ENCODE measurements around the gene ARFGAP2. TPM values are rescaled to one million over a fixed set of nuclear protein-coding genes. Genes with fewer than 3 reads are reported as not detected.

Gene ARFGAP2
- total and polyA plus RNA-seq, 3 donors from 2014 or later = 82.4 to 178 (median 167) TPM

GRCh38 chr11:47143322-47143721 lies 33.4 kb downstream of the ARFGAP2 start:
- no peaks in the 10 kb centered on the region for H3K9me3 ChIP-seq
- no peaks in the 10 kb centered on the region for H3K36me3 ChIP-seq (ENCODE audit: low read depth, missing control alignments)
- H3K27me3 ChIP-seq = no peaks in the 10 kb centered on the region
- no peak overlapping the region for H3K27ac ChIP-seq
- no peak for DNase-seq
- no peak overlapping the region for H3K4me3 ChIP-seq
- TF ChIP-seq CTCF (IDR thresholded peaks at IDR 0.05) (no peak), POLR2A (IDR thresholded peaks at IDR 0.05) (no peak)
- peaks cover 4% of the 10 kb centered on the region for H3K4me1 ChIP-seq
- intact Hi-C loops (cut with DNase I; ENCODE audit: low total_unique reads) = no loop called here
- WGBS, 2 donors = 31 to 34% methylated on average over 2 to 3 of the region's 3 CpGs

GRCh38 chr11:47139878-47140277 lies 36.8 kb downstream of the ARFGAP2 start:
- WGBS, 2 donors = 84 to 91% methylated on average over 4 of the region's 4 CpGs
- H3K4me1 ChIP-seq = peaks cover 4% of the 10 kb centered on the region
- H3K36me3 ChIP-seq (ENCODE audit: low read depth, missing control alignments) = no peaks in the 10 kb centered on the region
- intact Hi-C loops (cut with DNase I; ENCODE audit: low total_unique reads) = no loop called here
- H3K27ac ChIP-seq = no peak overlapping the region
- H3K4me3 ChIP-seq = no peak overlapping the region
- no peaks in the 10 kb centered on the region for H3K27me3 ChIP-seq
- no peak for DNase-seq
- TF ChIP-seq CTCF (IDR thresholded peaks at IDR 0.05) (no peak), POLR2A (IDR thresholded peaks at IDR 0.05) (no peak)
- no peaks in the 10 kb centered on the region for H3K9me3 ChIP-seq

GRCh38 chr11:47137476-47137875 lies 39.2 kb downstream of the ARFGAP2 start:
- no peaks in the 10 kb centered on the region for H3K4me1 ChIP-seq
- WGBS, 2 donors = 94 to 100% methylated on average over 2 of the region's 2 CpGs
- no peak overlapping the region for H3K27ac ChIP-seq
- H3K36me3 ChIP-seq (ENCODE audit: low read depth, missing control alignments) = no peaks in the 10 kb centered on the region
- DNase-seq = no peak
- H3K27me3 ChIP-seq = no peaks in the 10 kb centered on the region
- no peaks in the 10 kb centered on the region for H3K9me3 ChIP-seq
- intact Hi-C loops (cut with DNase I; ENCODE audit: low total_unique reads) = no loop called here
- H3K4me3 ChIP-seq = no peak overlapping the region
- TF ChIP-seq CTCF (IDR thresholded peaks at IDR 0.05) = no peak
- no peak for TF ChIP-seq POLR2A (IDR thresholded peaks at IDR 0.05)

GRCh38 chr11:47136921-47137320 lies 39.8 kb downstream of the ARFGAP2 start:
- DNase-seq = no peak
- H3K27me3 ChIP-seq = no peaks in the 10 kb centered on the region
- H3K4me3 ChIP-seq = no peak overlapping the region
- no peaks in the 10 kb centered on the region for H3K9me3 ChIP-seq
- 91 to 98% methylated on average over 3 of the region's 3 CpGs for WGBS, 2 donors
- no peak for TF ChIP-seq CTCF (IDR thresholded peaks at IDR 0.05)
- no peak for TF ChIP-seq POLR2A (IDR thresholded peaks at IDR 0.05)
- intact Hi-C loops (cut with DNase I; ENCODE audit: low total_unique reads) = no loop called here
- H3K4me1 ChIP-seq = no peaks in the 10 kb centered on the region
- no peak overlapping the region for H3K27ac ChIP-seq
- H3K36me3 ChIP-seq (ENCODE audit: low read depth, missing control alignments) = no peaks in the 10 kb centered on the region

- H3K4me3 ChIP-seq = no peak overlapping the region
- no peaks in the 10 kb centered on the region for H3K4me1 ChIP-seq
- DNase-seq = no peak
- intact Hi-C loops (cut with DNase I; ENCODE audit: low total_unique reads) = no loop called here
- H3K27me3 ChIP-seq = no peaks in the 10 kb centered on the region
- no peaks in the 10 kb centered on the region for H3K36me3 ChIP-seq (ENCODE audit: low read depth, missing control alignments)
- no peak overlapping the region for H3K27ac ChIP-seq
- 61 to 90% methylated on average over 3 of the region's 3 CpGs for WGBS, 2 donors
- H3K9me3 ChIP-seq = no peaks in the 10 kb centered on the region
- no peak for TF ChIP-seq POLR2A (IDR thresholded peaks at IDR 0.05)
- no peak for TF ChIP-seq CTCF (IDR thresholded peaks at IDR 0.05)
Observed at GRCh38 chr11:47136327-47136726, 40.4 kb downstream of the ARFGAP2 start.

Measured in testis (tissue), 3 donors.